K562 (cell line): ENCODE measurements around the gene ARFGEF3. TPM values are rescaled to one million over a fixed set of nuclear protein-coding genes. Genes with fewer than 3 reads are reported as not detected.

Source experiments
- ATAC-seq: fragments of 200-7000 bp; cut with Tn5 transposase; 3 replicates; pipeline ENCODE4 v1.9.1; 2020; ENCODE audit warnings: moderate library complexity
- BruUV-seq: library from RNA; stranded (reverse); fragments of 400-500 nt; replicated peaks from 2 replicates; lab custom pipeline; 2021; lab: Mats Ljungman, UMichigan
- CTCF ChIA-PET: fragments of 300-600 bp; formaldehyde crosslinking; extraction: SDS; loops from one replicate; lab custom pipeline; 2021; ENCODE audit warnings: low intra/inter-chr PET ratio; lab: Yijun Ruan, JAX
- POLR2A ChIA-PET: fragments of 300-600, 350-650 bp; sonication (Branson Sonifier 250); formaldehyde crosslinking; extraction: SDS; loops from one replicate; lab custom pipeline; 2021; ENCODE audit warnings: antibody characterized with exemption, inconsistent platforms; lab: Yijun Ruan, JAX
- DNase-seq, 4 experiments: peaks; one replicate each; pipeline versions ENCODE4 v3.0.0 to v3.0.0-alpha.2; 2011 to 2018; ENCODE audit warnings: low spot score in 3 of 4, mixed read lengths in 3 of 4; ENCODE audit errors: extremely low read depth in 1 of 4
- FAIRE-seq: peaks from 2 replicates; lab custom pipeline; 2011; peaks lifted over from hg19 to GRCh38; lab: Jason Lieb, UNC
- H2AFZ ChIP-seq: 2 replicates; pipeline ENCODE4 v1.6.0; 2011; ENCODE audit warnings: low read depth, low read length, control low read depth, inconsistent platforms
- H3K27ac ChIP-seq: fragments of 200-600 bp; 3 replicates; pipeline ENCODE4 v1.8.0; 2011; ENCODE audit warnings: low read depth, mild to moderate bottlenecking, control low read depth, inconsistent platforms, low read length, moderate library complexity, mixed read lengths; ENCODE audit errors: extremely low read depth
- H3K27me3 ChIP-seq, 2 experiments: fragments of 300-600 bp in 1 of 2; 2 replicates in 1 of 2; 3 replicates in 1 of 2; pipeline versions ENCODE4 v1.6.0 to v1.8.0; 2011; ENCODE audit warnings: inconsistent platforms in 2 of 2, low read length in 2 of 2, mild to moderate bottlenecking in 1 of 2, mixed read lengths in 1 of 2, moderate library complexity in 1 of 2; ENCODE audit not compliant: control insufficient read depth in 2 of 2, insufficient read depth in 2 of 2
- H3K36me3 ChIP-seq: fragments of 300-600 bp; 3 replicates; pipeline ENCODE4 v1.8.0; 2011; ENCODE audit warnings: mild to moderate bottlenecking, low read length, inconsistent platforms; ENCODE audit not compliant: control insufficient read depth, insufficient read depth
- H3K4me1 ChIP-seq, 2 experiments: fragments of 200-600 bp in 1 of 2; replicated peaks in 1 of 2; 2 replicates in 1 of 2; 3 replicates in 1 of 2; pipeline versions ENCODE4 v1.5.1 to v1.8.0; 2011; ENCODE audit warnings: inconsistent platforms in 2 of 2, low read length in 2 of 2, mild to moderate bottlenecking in 1 of 2, mixed read lengths in 1 of 2, moderate library complexity in 1 of 2; ENCODE audit not compliant: control insufficient read depth in 2 of 2, insufficient read depth in 2 of 2
- H3K4me2 ChIP-seq: 2 replicates; pipeline ENCODE4 v1.6.1; 2011; ENCODE audit warnings: low read length, control low read depth, inconsistent platforms, mixed read lengths; ENCODE audit not compliant: insufficient read depth
- H3K4me3 ChIP-seq: fragments of 200-600 bp; sonication (generic), shearing (Covaris generic); 2 replicates; pipeline ENCODE4 v1.5.1; 2016; ENCODE audit warnings: control low read depth, inconsistent platforms
- H3K79me2 ChIP-seq: fragments of 200-600 bp; 3 replicates; pipeline ENCODE4 v1.8.0; 2011; ENCODE audit warnings: low read length, inconsistent platforms; ENCODE audit not compliant: control insufficient read depth, insufficient read depth
- H3K9ac ChIP-seq, 2 experiments: 2 replicates each; pipeline versions ENCODE4 v1.6.0 to v1.6.1; 2011; ENCODE audit warnings: low read depth in 2 of 2, low read length in 2 of 2, control low read depth in 1 of 2, inconsistent platforms in 1 of 2, mild to moderate bottlenecking in 1 of 2, mixed read lengths in 1 of 2; ENCODE audit not compliant: insufficient read depth in 1 of 2
- H3K9me1 ChIP-seq: one replicate; pipeline ENCODE4 v1.6.0; 2011; ENCODE audit warnings: inconsistent platforms, mild to moderate bottlenecking, low read length, moderate library complexity; ENCODE audit not compliant: control insufficient read depth, insufficient read depth
- H3K9me3 ChIP-seq: replicated peaks from 2 replicates; pipeline ENCODE4 v1.5.1; 2011; ENCODE audit warnings: low read depth, low read length, inconsistent platforms; ENCODE audit not compliant: control insufficient read depth, insufficient read depth
- H4K20me1 ChIP-seq: replicated peaks from 2 replicates; pipeline ENCODE4 v1.6.1; 2011; ENCODE audit warnings: low read length, inconsistent platforms, mixed read lengths; ENCODE audit not compliant: control insufficient read depth, insufficient read depth
- E2F3 ChIP-seq: fragments of 250-450 bp; sonication (Bioruptor Pico); IDR thresholded peaks from 2 replicates; pipeline ENCODE4 v1.4.0; 2020; ENCODE audit warnings: mild to moderate bottlenecking
- HDGF ChIP-seq: fragments of 450-650 bp; IDR thresholded peaks from 2 replicates; pipeline ENCODE4 v1.6.1; 2016
- ID3 ChIP-seq, 2 experiments: fragments of 250-450 bp in 1 of 2; fragments of 450-650 bp in 1 of 2; sonication (Bioruptor Pico) in 1 of 2; IDR thresholded peaks; 2 replicates each; pipeline versions ENCODE4 v1.6.1 to v1.8.0; 2016 to 2021; ENCODE audit warnings: mild to moderate bottlenecking in 2 of 2, moderate library complexity in 2 of 2, missing compliant biosample characterization in 1 of 2, missing genetic modification characterization in 1 of 2
- MCM5 ChIP-seq: fragments of 450-650 bp; IDR thresholded peaks from 2 replicates; pipeline ENCODE4 v1.6.1; 2016; ENCODE audit warnings: low read depth
- MNT ChIP-seq, 2 experiments: fragments of 450-650 bp; conservative IDR thresholded peaks; 2 replicates each; pipeline ENCODE4 v1.6.1; 2017; ENCODE audit warnings: mild to moderate bottlenecking in 2 of 2, moderate library complexity in 2 of 2
- NCOA2 ChIP-seq, 2 experiments: fragments of 450-650 bp; IDR thresholded peaks; 2 replicates each; pipeline ENCODE4 v1.6.1; 2018; ENCODE audit warnings: mild to moderate bottlenecking in 2 of 2, moderate library complexity in 1 of 2; ENCODE audit not compliant: partially characterized antibody in 2 of 2
- PHB2 ChIP-seq: fragments of 450-650 bp; IDR thresholded peaks from 2 replicates; pipeline ENCODE4 v1.6.1; 2017; ENCODE audit warnings: low read depth
- RNF2 ChIP-seq: sonication (generic); IDR thresholded peaks from 2 replicates; pipeline ENCODE4 v1.6.1; 2016
- SETDB1 ChIP-seq: IDR thresholded peaks from one replicate; pipeline ENCODE4 v1.6.1; 2012; ENCODE audit warnings: low read length, control low read depth, inconsistent platforms
- SNIP1 ChIP-seq: fragments of 450-650 bp; IDR thresholded peaks from 2 replicates; pipeline ENCODE4 v1.7.1; 2017; ENCODE audit warnings: low read depth, mild to moderate bottlenecking
- SRSF3 ChIP-seq: fragments of 200-400 bp; formaldehyde crosslinking; IDR thresholded peaks from 2 replicates; pipeline ENCODE4 v1.6.1; 2016; ENCODE audit warnings: mild to moderate bottlenecking, low read length, moderate library complexity; ENCODE audit not compliant: insufficient read depth
- STAT5B ChIP-seq: fragments of 250-450 bp; sonication (Bioruptor Pico); IDR thresholded peaks from 2 replicates; pipeline ENCODE4 v1.8.0; 2021; ENCODE audit warnings: mild to moderate bottlenecking, inconsistent platforms
- TARDBP ChIP-seq: fragments of 450-650 bp; IDR thresholded peaks from 2 replicates; pipeline ENCODE4 v1.6.1; 2016
- WHSC1 ChIP-seq: IDR thresholded peaks from one replicate; pipeline ENCODE4 v1.6.1; 2012; ENCODE audit warnings: low read length, control low read depth, inconsistent platforms
- ZNF217 ChIP-seq: sonication (generic); formaldehyde crosslinking; IDR thresholded peaks from 2 replicates; pipeline ENCODE4 v1.8.0; 2022; ENCODE audit warnings: mild to moderate bottlenecking, missing genetic modification reagents
- WGBS: fragments of 100-300 bp; shearing (Covaris generic); methylation state at CpG from one replicate; pipeline ENCODE4 v1.1.6; 2016; ENCODE audit warnings: low coverage, mixed read lengths; ENCODE audit not compliant: insufficient coverage; ENCODE audit errors: missing lambda C conversion rate; 5-methylcytosine and 5-hydroxymethylcytosine counted together
- in situ Hi-C: fragments of 300-500 bp; cut with MboI; formaldehyde crosslinking; loops from 4 replicates; pipeline ENCODE4 v1.15.0; 2018; ENCODE audit warnings: inconsistent platforms, mixed read lengths
- intact Hi-C: fragments of 100-400 bp; cut with micrococcal nuclease; formaldehyde crosslinking; loops from 2 replicates; pipeline ENCODE4 v1.14.2; 2022
- polyA plus RNA-seq, 8 experiments: library from polyadenylated mRNA; depleted of rRNA in 4 of 8; stranded (reverse) in 5 of 8; unstranded in 3 of 8; fragments of >200 nt; fragmentation: Nextera tagmentation in 2 of 8; fragmentation: Illumina TruSeq in 1 of 8; extraction: Ambion mirVana in 2 of 8; extraction: Trizol in 1 of 8; gene quantifications; 2 replicates each; pipeline versions ENCODE4 v1.2.1 to v1.2.3, GENCODE V29; 2011 to 2014; ENCODE audit warnings: inconsistent platforms in 1 of 8, missing spikeins in 1 of 8
- total RNA-seq, 7 experiments: library from RNA; depleted of rRNA in 6 of 7; stranded (reverse); fragments of >200 nt in 6 of 7; fragmentation: Illumina TruSeq in 2 of 7; extraction: Trizol in 2 of 7; gene quantifications; 2 replicates each; pipeline versions ENCODE4 v1.2.1 to v1.2.3, GENCODE V29; 2011 to 2021; ENCODE audit warnings: low replicate concordance in 1 of 7
- TF ChIP-seq, protein P1 (sequence below), 2 experiments: fragments of 200-800 bp in 1 of 2; sonication (Bioruptor generic) in 1 of 2; sonication (generic) in 1 of 2; formaldehyde crosslinking in 1 of 2; IDR thresholded peaks in 1 of 2; conservative IDR thresholded peaks in 1 of 2; 2 replicates each; pipeline versions ENCODE4 v1.5.0 to v1.6.1; 2016 to 2020; ENCODE audit warnings: missing compliant biosample characterization in 1 of 2, missing genetic modification characterization in 1 of 2, missing genetic modification reagents in 1 of 2

Gene ARFGEF3
- total and polyA plus RNA-seq, 9 of the 15 experiments (the other 6 are each of a cell fraction or from before 2014, with no cell fraction given) = under 0.01 to 0.02 TPM; not detected in 7

GRCh38 chr6:138382498-138383265 lies 220.9 kb downstream of the ARFGEF3 start:
- WGBS = 5% methylated on average over 8 of the region's 8 CpGs
- H3K27me3 ChIP-seq = peaks cover 12 to 21% of the 10 kb centered on the region in 2 experiments
- no peak overlapping the region for H3K4me2 ChIP-seq
- TF ChIP-seq ZNF217 (CRISPR knock-in tag) = no peak
- no peak for TF ChIP-seq NCOA2 (IDR thresholded peaks at IDR 0.05; ENCODE audit: partially characterized antibody in 2 of 2)
- no peak for TF ChIP-seq SETDB1
- TF ChIP-seq TARDBP = no peak
- TF ChIP-seq SNIP1 = no peak
- no peak for TF ChIP-seq SRSF3
- TF ChIP-seq MNT (conservative IDR thresholded peaks at IDR 0.05) = no peak
- no peak for TF ChIP-seq PHB2
- no peak for TF ChIP-seq ID3 (CRISPR knock-in tag; IDR thresholded peaks at IDR 0.05)
- TF ChIP-seq ID3 (tag; IDR thresholded peaks at IDR 0.05) = no peak
- no peak for TF ChIP-seq STAT5B (CRISPR knock-in tag)
- TF ChIP-seq RNF2 = no peak
- TF ChIP-seq HDGF = no peak
- TF ChIP-seq MCM5 = no peak
- TF ChIP-seq WHSC1 = no peak
- no peak for TF ChIP-seq E2F3 (CRISPR knock-in tag)
- TF ChIP-seq, protein P1, sequence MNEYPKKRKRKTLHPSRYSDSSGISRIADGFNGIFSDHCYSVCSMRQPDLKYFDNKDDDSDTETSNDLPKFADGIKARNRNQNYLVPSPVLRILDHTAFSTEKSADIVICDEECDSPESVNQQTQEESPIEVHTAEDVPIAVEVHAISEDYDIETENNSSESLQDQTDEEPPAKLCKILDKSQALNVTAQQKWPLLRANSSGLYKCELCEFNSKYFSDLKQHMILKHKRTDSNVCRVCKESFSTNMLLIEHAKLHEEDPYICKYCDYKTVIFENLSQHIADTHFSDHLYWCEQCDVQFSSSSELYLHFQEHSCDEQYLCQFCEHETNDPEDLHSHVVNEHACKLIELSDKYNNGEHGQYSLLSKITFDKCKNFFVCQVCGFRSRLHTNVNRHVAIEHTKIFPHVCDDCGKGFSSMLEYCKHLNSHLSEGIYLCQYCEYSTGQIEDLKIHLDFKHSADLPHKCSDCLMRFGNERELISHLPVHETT (CRISPR knock-in tag; conservative IDR thresholded peaks at IDR 0.05 in 1 of 2, IDR thresholded peaks at IDR 0.05 in 1 of 2) = no peak
- ChIA-PET CTCF (interaction anchor here (0.6 kb wide), 1 partner anchor 114 kb away, joined by 3 read pairs; no protein-coding TSS in a partner anchor), POLR2A (no interaction called here)
- intact Hi-C loops (no loop called here), in situ Hi-C loops (no loop called here)
- H3K4me3 ChIP-seq = no peak overlapping the region
- no peak for DNase-seq
- peaks cover 0 to 2% of the 10 kb centered on the region in 2 experiments; a peak in 1 of 5 replicates for H3K4me1 ChIP-seq
- H4K20me1 ChIP-seq = no peaks in the 10 kb centered on the region
- H3K36me3 ChIP-seq = no peaks in the 10 kb centered on the region
- BruUV-seq = no TSS peak
- peak; percentile 56 for ATAC-seq
- H3K9me3 ChIP-seq = no peaks in the 10 kb centered on the region
- H3K9me1 ChIP-seq = no peaks in the 10 kb centered on the region
- H3K9ac ChIP-seq = no peak overlapping the region
- no peak for FAIRE-seq
- no peak overlapping the region for H2AFZ ChIP-seq
- no peak overlapping the region for H3K27ac ChIP-seq
- no peaks in the 10 kb centered on the region for H3K79me2 ChIP-seq
